Aorta (tissue), 5 donors: ENCODE results near the gene PROZ. TPM values are rescaled to one million over a fixed set of nuclear protein-coding genes. Genes with fewer than 3 reads are reported as not detected.

Source experiments
- ATAC-seq: fragments of 200-7000 bp; cut with Tn5 transposase; one replicate; pipeline ENCODE4 v1.9.1; 2022; ENCODE audit warnings: moderate library complexity; ENCODE audit not compliant: low FRiP score
- DNase-seq, 2 donors: peaks; one replicate each; pipeline ENCODE4 v3.0.0-alpha.2; 2020
- H3K27ac ChIP-seq, 2 donors: one replicate each; pipeline ENCODE4 v1.5.1; 2013; ENCODE audit warnings: low read length in 2 of 2, mild to moderate bottlenecking in 2 of 2, moderate library complexity in 2 of 2, control low read depth in 1 of 2, inconsistent platforms in 1 of 2, low read depth in 1 of 2
- H3K27me3 ChIP-seq, 2 donors: one replicate each; pipeline ENCODE4 v1.6.1; 2013; ENCODE audit warnings: control low read depth in 1 of 2, low read length in 1 of 2, mild to moderate bottlenecking in 1 of 2, moderate library complexity in 1 of 2; ENCODE audit not compliant: insufficient read depth in 2 of 2, control insufficient read depth in 1 of 2
- H3K36me3 ChIP-seq, 2 donors: one replicate each; pipeline ENCODE4 v1.6.1; 2013; ENCODE audit warnings: control low read depth in 1 of 2, low read length in 1 of 2, mild to moderate bottlenecking in 1 of 2; ENCODE audit not compliant: insufficient read depth in 2 of 2, control insufficient read depth in 1 of 2
- H3K4me1 ChIP-seq, 2 donors: one replicate each; pipeline ENCODE4 v1.6.1; 2013; ENCODE audit warnings: low read length in 2 of 2, control low read depth in 1 of 2, mild to moderate bottlenecking in 1 of 2, moderate library complexity in 1 of 2; ENCODE audit not compliant: insufficient read depth in 2 of 2, control insufficient read depth in 1 of 2
- H3K4me3 ChIP-seq, 2 donors: one replicate each; pipeline ENCODE4 v1.5.1; 2013; ENCODE audit warnings: low read length in 2 of 2, control low read depth in 1 of 2, mild to moderate bottlenecking in 1 of 2
- H3K9me3 ChIP-seq: one replicate; pipeline ENCODE4 v1.6.1; 2013; ENCODE audit warnings: mild to moderate bottlenecking, low read length; ENCODE audit not compliant: control insufficient read depth
- WGBS, 2 donors: extraction: QIAGEN DNeasy Blood & Tissue Kit; methylation state at CpG; one replicate each; pipeline ENCODE4 v1.1.7; 2013; 5-methylcytosine and 5-hydroxymethylcytosine counted together
- intact Hi-C, 2 donors: fragments of 100-400 bp; cut with DNase I; formaldehyde crosslinking; loops; one replicate each; pipeline versions ENCODE4 v1.14.2 to v1.15.0; 2022
- polyA plus RNA-seq, 2 donors: library from polyadenylated mRNA; stranded (reverse); fragments of 200-250 nt; gene quantifications; one replicate each; pipeline ENCODE4 v1.2.3, GENCODE V29; 2013
- total RNA-seq, 2 donors: library from RNA; stranded (reverse); fragmentation: NEBNext Ultra II Directional; extraction: Animal tissue kit (Norgen Biotek cat#: 25700); gene quantifications; one replicate each; pipeline ENCODE4 v1.2.1, GENCODE V29; 2021
- donor health status: healthy with polysubstance abuse.
- donor health status: Bipolar disorder and iron deficiency.
- donor health status: DM: no; HTN: no; CAD: no.
- donor health status: DM: no; HTN: no; CAD: no.
- donor health status: DM: yes; HTN: yes; CAD: no.

PROZ gene
- total and polyA plus RNA-seq, 4 donors, result not detected

DNA sequence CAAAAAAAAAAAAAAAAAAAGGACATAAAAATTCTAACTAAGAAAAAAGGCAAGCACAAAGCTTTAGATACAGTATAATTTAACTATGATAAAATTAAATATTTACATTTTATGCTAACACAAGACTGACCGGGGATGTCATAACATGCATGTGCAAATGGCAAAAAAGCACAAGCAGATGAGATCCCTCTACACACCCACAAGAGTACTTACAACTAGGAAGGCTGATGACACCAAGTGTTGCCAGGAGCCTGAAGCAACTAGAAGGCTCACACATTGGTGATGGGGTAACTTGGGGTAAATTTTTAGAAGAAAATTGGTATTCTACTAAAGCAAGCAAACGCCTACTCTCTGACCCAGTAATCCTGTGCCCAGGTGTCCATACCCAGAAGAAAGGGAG, 43.4 kb downstream of the PROZ start:
- peaks cover 6 to 7% of the 10 kb centered on the region in 2 donors for H3K36me3 ChIP-seq
- no peak for ATAC-seq

DNA sequence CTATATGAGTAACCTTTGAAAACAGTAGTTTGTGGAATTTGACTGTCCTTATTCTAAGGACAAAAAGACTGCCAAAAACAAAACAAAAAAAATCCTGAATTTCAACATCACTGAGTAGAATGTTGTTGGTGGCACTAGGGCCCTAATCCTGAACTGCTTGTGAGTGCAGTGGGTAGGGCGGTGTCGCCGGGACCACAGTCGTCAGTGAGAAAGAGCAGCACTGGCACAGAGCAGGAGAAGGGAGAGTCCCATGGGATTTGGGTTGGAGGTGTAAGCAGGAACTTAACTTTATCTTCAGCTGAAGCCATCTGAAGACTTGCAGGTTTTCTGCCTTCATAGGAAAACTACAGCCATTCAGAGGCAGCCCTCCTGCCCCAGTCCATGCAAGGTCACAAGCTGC, 44.5 kb downstream of the PROZ start:
- Histone ChIP-seq H3K9me3 (no peaks in the 10 kb centered on the region), H3K4me1 (no peaks in the 10 kb centered on the region), H3K4me3 (no peak overlapping the region), H3K27ac (no peak overlapping the region), H3K36me3 (peaks cover 2 to 4% of the 10 kb centered on the region in 2 donors), H3K27me3 (no peaks in the 10 kb centered on the region)
- DNase-seq (no peak), ATAC-seq (no peak)
- intact Hi-C loops, result no loop called here
- WGBS, 2 donors, result 58 to 60% methylated on average over 4 of the region's 4 CpGs

More for the DNA sequence above, 43.4 kb downstream of the PROZ start:
- H3K27ac ChIP-seq, result no peak overlapping the region
- WGBS, 2 donors, result 94 to 100% methylated on average over 2 of the region's 2 CpGs
- intact Hi-C loops, result no loop called here
- H3K9me3 ChIP-seq, result no peaks in the 10 kb centered on the region
- H3K27me3 ChIP-seq, result no peaks in the 10 kb centered on the region
- H3K4me3 ChIP-seq, result no peak overlapping the region
- no peak for DNase-seq
- H3K4me1 ChIP-seq, result no peaks in the 10 kb centered on the region

DNA sequence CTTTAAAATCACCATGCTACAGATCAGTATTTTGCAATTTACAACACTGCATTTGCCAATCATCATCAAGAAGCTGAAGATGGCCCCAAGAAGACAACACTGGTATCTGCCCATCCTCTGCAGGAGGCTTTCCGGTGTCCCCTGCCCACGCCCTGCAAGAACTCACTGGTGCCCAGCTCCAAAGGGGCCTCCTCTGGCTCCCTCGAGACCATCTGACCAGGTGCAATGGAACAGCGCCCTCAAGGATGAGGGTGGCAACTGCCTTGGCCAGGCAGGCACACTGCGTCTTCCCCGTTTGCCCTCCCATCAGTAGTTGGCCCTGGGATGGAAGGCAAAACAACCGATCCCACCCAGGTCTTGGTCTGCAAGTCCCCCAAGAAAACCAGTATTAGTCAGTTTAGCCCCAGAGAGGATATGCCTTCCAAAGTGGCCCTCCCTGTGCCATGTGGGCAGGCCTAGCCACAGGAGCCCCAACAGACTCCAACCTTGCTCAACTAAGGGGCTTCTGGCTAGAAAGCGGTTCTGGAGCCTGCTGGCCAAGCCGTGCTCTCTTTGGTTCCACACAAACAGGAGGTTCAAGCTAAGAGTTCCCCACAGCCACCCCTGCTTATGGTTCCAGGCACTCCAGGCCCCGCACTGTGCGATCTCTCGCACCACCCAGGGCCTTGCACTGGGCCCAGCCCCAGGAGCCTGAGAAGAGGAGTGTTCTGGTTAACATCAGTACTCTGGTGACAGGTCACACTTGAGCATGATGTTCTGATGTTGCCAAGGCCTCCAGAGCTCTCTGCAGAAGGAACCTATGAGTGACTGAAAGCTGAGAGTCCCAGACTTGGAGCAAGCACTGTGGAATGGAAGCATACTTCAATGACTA, 45.3 kb downstream of the PROZ start:
- Histone ChIP-seq H3K4me3 (no peak overlapping the region), H3K36me3 (peaks cover 2 to 4% of the 10 kb centered on the region in 2 donors), H3K27me3 (no peaks in the 10 kb centered on the region), H3K4me1 (no peaks in the 10 kb centered on the region), H3K9me3 (no peaks in the 10 kb centered on the region), H3K27ac (no peak overlapping the region)
- DNase-seq, result no peak
- no peak for ATAC-seq
- intact Hi-C loops, result no loop called here
- WGBS, 2 donors, result 85 to 86% methylated on average over 12 of the region's 12 CpGs

DNA sequence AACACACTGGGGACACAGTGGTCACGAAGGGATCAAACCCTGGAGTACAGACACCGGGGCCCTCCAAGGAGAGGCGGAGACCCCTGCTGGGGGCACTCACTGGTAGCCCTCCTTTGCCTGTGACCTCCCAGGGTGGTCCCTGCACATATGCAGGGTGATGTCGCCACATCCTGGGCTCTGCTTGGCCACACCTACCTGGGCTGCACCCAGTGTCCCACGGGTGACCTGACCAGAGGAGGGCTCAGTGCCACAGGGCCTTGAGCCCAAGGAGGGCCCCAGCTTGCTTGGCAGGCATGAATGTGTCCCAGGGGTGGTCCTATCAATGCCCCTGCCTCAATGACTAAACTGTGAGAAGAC, 45.9 kb downstream of the PROZ start:
- H3K4me1 ChIP-seq, result no peaks in the 10 kb centered on the region
- no peak for ATAC-seq
- 60 to 63% methylated on average over 5 of the region's 5 CpGs for WGBS, 2 donors

DNA sequence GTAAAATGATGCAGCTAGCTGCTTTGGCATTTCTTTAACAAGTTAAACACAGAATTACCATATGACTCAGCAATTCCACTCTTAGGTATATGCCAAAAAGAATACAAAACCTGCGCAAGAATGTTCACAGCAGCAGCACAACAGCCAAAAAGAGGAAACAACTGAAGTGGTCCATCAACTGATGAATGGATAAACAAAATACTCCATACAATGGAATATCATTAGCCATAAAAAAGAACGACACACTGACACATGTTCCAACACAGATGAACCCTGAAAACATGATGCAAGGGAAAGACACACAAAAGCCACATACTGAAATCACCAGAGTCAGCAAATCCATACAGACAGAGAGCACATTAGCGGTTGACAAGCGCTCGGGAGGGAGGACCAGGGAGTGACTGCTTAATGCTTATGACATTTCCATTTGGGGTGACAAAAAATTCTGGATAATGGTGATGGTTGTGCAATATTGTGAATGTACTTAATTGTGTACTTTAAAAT, 47.0 kb downstream of the PROZ start:
- Histone ChIP-seq H3K27me3 (no peaks in the 10 kb centered on the region), H3K4me3 (no peak overlapping the region), H3K36me3 (no peaks in the 10 kb centered on the region), H3K27ac (no peak overlapping the region), H3K4me1 (no peaks in the 10 kb centered on the region), H3K9me3 (no peaks in the 10 kb centered on the region)
- intact Hi-C loops, result loop anchor here in 1 of 2 donors (5.0 kb wide), 2 partner anchors 48 to 168 kb away; partner anchors contain the start of gene PROZ
- DNase-seq, result no peak
- no peak for ATAC-seq
- WGBS, 2 donors, result 64 to 73% methylated on average over 5 of the region's 5 CpGs

More for the DNA sequence above, 45.9 kb downstream of the PROZ start:
- Histone ChIP-seq H3K9me3 (no peaks in the 10 kb centered on the region), H3K27ac (no peak overlapping the region), H3K27me3 (no peaks in the 10 kb centered on the region), H3K4me3 (no peak overlapping the region), H3K36me3 (peaks cover 2 to 4% of the 10 kb centered on the region in 2 donors)
- DNase-seq, result no peak
- intact Hi-C loops, result no loop called here

DNA sequence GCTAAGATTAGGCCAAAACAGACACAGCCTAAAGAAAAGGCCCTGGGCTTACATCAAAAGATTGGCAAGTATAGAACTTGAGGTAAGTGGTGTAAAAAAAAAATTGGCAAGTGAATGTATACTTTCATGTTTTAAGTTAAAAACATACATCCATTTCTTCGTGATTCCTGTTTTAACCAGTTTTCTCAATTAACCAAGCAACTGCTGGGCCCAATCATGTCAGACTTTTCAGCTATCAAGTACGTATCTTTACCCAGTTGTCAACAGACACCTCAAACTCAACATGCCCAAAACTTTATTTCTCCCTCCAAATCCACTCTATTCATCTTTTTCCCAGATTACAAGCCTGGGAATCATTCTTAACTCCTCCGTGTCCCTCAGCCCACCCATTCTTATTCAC, 49.0 kb downstream of the PROZ start:
- ATAC-seq, result no peak
- Histone ChIP-seq H3K4me3 (peak overlapping the region; percentile 60 to 68), H3K4me1 (no peaks in the 10 kb centered on the region), H3K27ac (no peak overlapping the region), H3K9me3 (no peaks in the 10 kb centered on the region), H3K36me3 (no peaks in the 10 kb centered on the region), H3K27me3 (no peaks in the 10 kb centered on the region)
- intact Hi-C loops, result loop anchor here in 1 of 2 donors (5.0 kb wide), 2 partner anchors 50 to 170 kb away; partner anchors contain the start of gene PROZ
- DNase-seq, result no peak
- 25 to 29% methylated on average over 3 of the region's 3 CpGs for WGBS, 2 donors

DNA sequence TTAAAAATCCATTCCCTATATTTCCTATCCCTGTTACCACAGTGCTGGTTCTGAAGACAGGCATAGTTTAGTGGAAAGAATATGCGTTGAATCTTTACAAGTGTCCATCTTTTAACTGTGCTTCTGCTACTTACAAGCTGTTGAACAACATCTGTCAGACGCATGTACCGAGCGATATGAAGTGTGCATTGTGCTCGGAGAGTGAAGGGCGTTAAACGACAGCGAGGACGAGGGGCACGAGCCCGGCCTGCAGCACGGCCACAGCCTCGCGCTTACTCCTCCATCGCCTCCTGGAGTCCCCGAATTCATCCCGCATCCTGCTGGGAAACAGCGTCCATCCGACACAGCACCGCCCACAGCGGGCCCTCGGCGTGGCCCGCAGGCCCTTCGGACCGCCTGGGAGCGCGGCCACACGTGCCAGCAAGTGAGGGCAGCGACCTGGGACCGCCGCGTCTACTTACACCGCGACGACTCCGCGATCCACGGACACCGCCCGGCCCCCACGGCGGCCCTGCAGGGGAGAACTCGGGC, 49.5 kb downstream of the PROZ start:
- ATAC-seq (peak; percentile 52), DNase-seq (peak; percentile 62 to 86)
- intact Hi-C loops, result loop anchor here in 1 of 2 donors (5.0 kb wide), 2 partner anchors 51 to 171 kb away; partner anchors contain the start of gene PROZ
- no peaks in the 10 kb centered on the region for H3K27me3 ChIP-seq
- H3K27ac ChIP-seq, result peak overlapping the region in 1 of 2 donors; percentile 42
- WGBS, 2 donors, result 0% methylated on average over 41 to 44 of the region's 44 CpGs
- H3K36me3 ChIP-seq, result no peaks in the 10 kb centered on the region
- H3K4me3 ChIP-seq, result peak overlapping the region; percentile 60 to 68
- no peaks in the 10 kb centered on the region for H3K9me3 ChIP-seq
- no peaks in the 10 kb centered on the region for H3K4me1 ChIP-seq

DNA sequence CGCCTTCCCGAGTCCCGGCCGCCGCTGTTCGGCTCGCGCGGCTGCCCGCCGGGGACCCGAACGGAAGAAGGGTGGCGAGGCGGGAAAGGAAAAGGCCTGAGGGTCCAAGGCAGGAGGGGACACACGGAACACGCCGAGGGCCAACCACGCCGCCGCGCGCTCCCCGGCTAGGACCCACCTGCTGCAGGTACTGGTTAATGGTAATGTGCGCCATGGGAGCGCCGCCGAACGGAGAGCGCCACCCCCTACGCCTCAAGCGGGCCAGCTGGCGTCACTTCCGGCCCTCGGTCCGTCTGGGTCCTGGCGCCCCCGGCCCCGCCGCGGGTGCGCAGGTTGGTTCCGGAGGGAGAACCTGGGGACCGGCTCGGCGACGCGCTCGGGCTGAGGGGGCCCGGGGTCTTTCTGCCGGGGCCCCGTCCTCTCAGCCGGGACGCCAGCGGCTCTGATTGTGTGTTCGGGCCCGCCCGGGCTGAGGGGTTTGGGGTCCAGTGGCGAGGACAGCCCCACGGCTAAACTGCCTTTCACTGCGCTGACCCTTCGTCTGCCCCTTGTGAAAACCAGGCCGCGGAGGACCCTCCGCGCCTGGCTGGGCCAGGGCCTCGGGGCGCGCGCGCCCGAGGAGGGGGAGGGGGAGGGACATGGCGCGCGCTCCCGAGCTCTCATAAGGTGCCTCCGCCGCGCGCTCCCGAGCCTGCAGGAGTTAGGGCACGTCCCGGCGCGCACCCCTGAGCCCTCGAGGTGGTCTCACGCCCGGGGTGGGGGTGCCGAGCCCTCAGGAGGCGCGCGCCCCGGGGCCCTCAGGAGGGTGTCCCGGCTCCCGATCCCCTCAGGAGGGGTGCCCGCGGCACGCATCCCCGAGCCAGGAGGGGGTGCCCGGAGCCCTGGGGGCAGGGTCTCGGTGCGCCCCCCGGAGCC, 50.2 kb downstream of the PROZ start, which contains the start of gene PCID2:
Gene PCID2 (minus strand): TSS at position 249 of the 915 bp plus-strand sequence. CDS start 35 bp downstream, at position 214.
- H3K9me3 ChIP-seq, result no peaks in the 10 kb centered on the region
- H3K4me3 ChIP-seq, result peak within 1 kb of the TSS; percentile 64 to 68
- WGBS, 2 donors, result 0% methylated on average over 82 to 103 of the region's 103 CpGs
- peak within 1 kb of the TSS; percentile 90 to 98 for H3K27ac ChIP-seq
- ATAC-seq (peak; percentile 97), DNase-seq (peak; percentile 92 to 95)
- no peaks in the 10 kb centered on the region for H3K27me3 ChIP-seq
- H3K36me3 ChIP-seq, result no peaks in the 10 kb centered on the region
- intact Hi-C loops, result loop anchor here in 1 of 2 donors (5.0 kb wide), 2 partner anchors 51 to 171 kb away; partner anchors contain the start of gene PROZ
- no peaks in the 10 kb centered on the region for H3K4me1 ChIP-seq
